Stimulated activated CD4-positive, alpha-beta T cell treated with anti-CD3 and anti-CD28 coated beads, Interleukin-2, amount 100 ng/mL, for 4 hours (primary cell): Measurements from ENCODE around the gene GNB1L.
A peak's percentile ranks its signal among the peaks of the same experiment; 100 is the strongest.

Source experiments
- DNase-seq: peaks from one replicate; pipeline ENCODE4 v3.0.0-alpha.2; 2020; ENCODE audit warnings: low read depth

GNB1L gene

DNA sequence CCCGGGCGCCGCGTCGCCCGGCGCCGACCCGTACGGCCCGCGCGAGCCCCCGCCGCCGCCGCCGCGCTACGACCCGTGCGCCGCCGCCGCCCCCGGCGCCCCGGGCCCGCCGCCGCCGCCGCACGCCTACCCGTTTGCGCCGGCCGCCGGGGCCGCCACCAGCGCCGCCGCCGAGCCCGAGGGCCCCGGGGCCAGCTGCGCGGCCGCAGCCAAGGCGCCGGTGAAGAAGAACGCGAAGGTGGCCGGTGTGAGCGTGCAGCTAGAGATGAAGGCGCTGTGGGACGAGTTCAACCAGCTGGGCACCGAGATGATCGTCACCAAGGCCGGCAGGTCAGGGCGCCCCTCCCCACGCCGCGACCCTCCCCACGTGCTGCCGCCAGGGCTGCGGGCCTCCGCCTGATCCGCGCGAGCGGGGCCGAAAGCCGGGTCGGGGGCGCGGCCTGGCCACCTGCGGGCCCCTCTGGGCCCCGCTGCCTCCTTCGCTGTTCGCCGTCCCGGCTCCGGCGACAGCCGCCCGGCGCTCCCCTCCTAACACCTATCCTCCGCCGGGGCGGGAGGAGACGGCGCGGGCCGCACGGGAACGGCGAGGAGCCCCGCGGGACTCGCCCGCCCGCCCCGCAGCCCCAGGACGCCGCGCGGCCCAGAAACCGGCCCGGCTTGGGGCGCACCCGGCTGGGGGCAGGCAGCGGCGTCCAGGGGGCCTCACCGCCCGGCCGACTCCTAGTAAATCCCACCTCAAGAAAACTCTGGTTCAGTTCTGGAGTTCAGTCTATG is 93.5 kb downstream of the GNB1L start:
- no peak for DNase-seq

GRCh38 chr22:19760058-19760950 is 94.4 kb downstream of the GNB1L start, which contains the start of gene TBX1:
TSS of gene TBX1 (plus strand) at chr22:19760778. CDS start at chr22:19760844, 66 bp downstream.
- DNase-seq = no peak

GRCh38 chr22:19759427-19760057 is 95.1 kb downstream of the GNB1L start:
- DNase-seq = no peak

DNA sequence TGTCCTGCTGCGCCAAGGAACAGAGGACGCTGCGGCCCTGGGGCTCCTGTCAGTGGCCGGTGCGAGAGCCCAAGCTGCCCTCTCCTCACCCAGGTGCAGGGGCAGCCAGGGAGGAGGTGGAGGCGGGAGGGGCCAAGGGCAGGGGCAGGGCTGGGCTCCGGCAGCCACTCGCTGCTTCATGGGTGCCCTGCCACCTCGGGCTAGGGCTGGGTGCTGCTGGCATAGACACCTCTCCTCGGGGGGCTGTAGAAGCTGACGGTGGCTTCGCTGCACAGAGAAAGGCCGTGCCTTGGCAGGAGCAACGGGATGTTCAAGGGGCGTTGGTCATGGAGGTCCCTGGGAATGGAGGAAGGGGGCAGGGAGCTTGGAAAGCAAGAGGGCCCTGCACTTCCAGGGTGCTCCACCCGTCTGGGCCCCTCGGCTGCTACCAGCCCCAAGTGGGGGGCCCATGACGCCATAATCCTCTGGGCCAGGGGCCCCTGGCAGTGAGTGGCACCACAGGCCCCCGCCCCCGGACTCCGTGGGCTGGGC is 95.7 kb downstream of the GNB1L start:
- DNase-seq = no peak

DNA sequence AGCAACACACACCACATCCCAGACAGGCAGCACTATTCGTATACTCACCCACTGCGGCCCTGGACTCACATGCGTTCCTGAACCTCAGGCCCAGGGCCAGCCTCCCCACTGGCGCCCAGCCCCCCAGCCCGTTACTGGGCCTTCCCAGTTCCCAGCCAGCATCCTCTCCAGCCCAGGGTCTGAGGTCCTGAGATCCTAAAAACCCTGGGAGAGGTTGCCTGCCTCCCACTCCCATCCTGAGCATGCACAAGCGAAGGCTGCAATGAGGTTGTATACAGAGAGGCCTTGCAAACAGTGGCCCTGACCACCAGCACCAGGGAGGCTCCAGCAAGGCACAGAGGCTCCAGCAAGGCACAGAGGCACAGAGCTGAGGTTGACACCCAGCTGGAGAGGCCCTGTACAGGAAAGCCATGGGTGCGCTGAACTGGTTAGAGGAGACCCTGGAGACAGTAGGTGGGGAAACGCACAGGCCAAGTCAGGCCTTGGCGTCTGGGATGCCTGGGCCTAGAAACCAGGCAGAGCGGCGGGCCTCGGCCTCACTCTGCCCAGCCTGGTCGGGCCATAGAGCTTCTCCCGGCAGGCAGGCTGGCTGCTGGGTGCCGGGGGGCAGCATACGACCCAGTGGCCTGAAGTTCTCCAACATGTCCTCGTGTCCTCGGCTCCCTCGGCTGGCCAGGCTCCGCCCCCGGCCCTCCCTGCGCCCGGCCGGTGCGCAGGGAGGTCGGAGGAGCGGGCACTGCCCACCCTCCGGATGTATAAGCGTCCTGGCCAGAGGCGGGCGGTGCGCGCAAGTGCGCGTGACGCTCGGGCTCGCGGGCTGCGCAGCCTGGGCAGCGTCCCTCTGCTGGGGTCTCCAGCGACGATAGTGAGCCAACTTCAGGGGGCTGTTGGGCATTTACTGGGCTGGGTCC is 96.4 kb downstream of the GNB1L start:
- no peak for DNase-seq

GRCh38 chr22:19757140-19757984 is 97.3 kb downstream of the GNB1L start:
- no peak for DNase-seq

- peak; percentile 47 for DNase-seq
Measured at GRCh38 chr22:19756288-19757128, 98.2 kb downstream of the GNB1L start.

GRCh38 chr22:19755722-19756287 is 98.9 kb downstream of the GNB1L start:
- no peak for DNase-seq

DNA sequence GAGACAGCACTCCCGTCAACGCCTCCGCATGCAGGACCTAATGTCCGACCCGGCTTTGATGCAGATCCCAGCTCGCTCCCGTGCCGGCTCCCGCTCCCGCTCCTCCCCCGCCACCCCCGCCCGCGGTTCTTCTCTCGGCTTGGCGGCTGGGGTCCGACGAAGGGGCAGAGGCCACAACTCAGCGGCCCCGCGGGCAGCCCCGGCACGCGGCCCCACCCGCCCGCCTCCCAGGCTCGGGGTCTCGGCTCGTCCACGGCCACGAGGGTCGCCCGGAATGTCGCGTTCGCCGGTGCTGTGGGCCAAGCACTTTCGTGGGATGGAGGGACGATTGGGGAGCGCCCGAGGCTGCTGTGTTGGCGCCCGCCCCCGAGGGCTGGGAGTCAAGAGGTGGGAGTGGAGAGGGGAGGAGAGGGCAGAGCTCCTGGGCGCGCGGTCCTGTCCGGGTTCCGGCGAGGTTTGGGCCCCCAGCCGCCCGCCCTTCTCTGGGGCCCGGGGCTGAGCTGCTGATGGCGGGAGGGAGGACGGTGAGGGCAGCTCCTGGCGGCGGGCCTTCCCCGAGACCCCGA is 99.4 kb downstream of the GNB1L start:
- DNase-seq = no peak

DNA sequence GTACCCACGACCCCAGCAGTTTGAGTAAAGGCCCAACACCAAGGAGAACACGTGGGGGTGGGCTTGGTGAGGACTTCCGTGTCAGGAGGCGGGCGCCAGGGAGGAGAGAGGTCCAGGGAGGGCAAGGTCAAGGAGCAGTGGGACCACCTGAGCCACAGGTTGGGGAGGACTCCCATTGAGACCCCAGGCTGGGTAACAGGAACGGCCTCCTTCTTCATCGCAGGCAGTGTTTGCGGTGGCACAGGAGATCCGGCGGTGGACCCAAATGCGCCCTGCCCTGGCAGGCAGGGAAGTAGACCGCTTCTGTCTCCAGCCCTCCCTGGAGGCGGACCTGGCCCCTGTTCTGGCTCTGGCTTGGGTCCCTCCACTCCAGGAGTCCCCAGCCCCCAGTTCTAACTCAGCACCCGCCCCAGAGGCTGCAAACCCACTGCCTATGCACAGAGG is 100.0 kb downstream of the GNB1L start:
- no peak for DNase-seq

DNA sequence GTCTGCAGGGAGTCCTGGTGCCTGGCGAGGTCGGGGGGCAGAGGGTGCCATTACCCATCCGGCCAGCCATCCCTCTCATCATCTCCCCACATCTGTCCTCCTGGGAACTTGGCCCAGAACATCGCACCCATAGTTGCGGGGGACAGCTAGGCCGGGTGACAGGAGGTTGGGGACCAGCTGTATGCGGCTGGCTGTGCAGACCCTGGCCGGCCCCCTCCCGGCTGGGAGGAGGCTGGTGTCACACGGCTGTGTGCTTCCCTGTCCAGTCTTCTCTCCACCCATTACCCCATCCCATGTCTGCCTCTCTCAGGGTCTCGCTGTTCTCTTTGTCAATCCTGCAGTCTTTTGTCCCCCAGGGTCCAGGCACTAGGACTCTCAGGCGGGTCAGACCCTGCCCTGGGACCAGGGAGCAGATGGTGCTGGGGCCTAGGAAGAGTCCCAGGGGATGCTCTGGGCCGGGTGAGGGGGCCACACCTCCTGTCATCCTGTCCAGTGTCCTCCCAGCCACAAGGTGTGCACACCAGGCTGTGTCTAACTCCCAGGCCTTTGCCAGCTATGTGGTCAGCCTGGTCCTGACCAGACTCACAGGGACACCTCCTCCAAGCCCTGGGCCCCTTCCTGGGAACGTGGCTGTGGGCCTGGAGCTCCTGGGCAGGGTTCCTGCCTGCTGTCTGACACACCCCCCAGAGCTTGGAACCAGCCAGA is 100.5 kb downstream of the GNB1L start:
- DNase-seq = no peak

DNA sequence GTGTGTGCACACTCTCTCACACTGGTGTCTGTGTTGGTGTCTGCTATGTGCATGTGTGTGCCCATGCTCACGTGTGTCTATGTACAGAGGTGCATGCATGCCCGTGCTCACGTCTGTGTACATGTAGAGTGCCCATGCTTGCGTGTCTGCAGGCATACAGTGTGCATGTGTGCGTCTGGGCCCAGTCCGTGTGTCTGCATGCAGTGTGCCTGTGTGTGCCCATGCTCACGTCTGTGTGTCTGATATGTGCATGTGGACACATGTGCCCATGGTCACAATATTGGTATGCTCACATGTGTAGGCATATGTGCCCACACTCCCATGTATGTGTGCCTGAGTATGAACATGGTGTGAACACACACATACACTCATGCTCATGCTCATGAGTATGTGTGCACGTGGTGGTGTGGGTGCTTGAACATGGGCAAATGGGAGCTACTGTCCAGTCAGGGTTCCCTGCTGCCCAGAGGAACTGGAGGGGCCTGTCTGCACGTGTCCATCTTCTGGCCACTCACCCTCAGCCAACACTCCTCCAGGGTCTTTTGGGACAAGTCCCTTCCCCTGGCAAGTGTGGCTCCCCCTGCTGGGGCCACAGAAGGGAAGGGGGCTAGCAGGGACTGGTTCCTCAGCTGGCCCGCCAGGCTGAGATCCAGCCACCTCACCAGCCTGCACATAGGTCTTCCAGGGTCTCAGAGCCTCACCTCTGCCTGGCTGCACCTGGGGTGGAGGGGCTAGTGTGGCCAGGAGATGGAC is 101.4 kb downstream of the GNB1L start:
- no peak for DNase-seq

DNA sequence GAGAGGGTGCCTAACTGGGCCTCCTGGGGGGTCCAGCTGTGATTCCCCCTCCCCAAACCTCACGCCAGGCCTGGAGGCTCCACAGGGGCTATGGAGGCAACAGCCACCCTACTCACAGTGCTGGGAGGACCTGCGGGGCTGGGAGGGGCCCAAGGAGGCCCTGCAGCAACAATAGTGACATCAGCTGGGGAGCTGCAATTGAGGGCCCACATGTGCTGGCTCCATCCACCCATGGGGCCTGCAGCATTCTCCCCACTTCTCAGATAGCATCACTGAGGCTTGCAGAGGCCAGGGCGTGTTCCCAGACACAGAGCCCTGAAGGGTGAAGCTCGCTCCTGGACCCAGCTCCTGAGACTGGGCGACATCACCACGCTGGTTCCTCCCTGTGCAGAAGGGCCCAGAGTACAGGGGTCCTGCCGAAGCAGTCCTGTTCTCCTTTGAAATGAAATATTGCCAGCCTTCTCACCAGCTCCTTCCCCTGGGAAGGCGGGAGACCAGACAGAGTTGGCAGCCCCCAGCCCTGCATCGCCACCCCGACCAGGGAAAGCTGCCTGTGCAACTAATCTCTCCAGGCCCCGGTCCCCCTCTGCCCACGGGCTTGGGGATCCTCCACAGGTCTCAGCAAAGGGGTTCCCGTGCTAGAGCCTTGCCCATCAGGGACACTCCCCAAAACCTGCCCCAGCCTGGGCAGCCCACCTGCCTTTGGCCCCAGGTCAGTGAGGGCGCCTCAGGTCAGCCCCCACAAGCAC is 103.0 kb downstream of the GNB1L start:
- DNase-seq = no peak

- no peak for DNase-seq
Measured at GRCh38 chr22:19750507-19751490, 103.9 kb downstream of the GNB1L start.

DNA sequence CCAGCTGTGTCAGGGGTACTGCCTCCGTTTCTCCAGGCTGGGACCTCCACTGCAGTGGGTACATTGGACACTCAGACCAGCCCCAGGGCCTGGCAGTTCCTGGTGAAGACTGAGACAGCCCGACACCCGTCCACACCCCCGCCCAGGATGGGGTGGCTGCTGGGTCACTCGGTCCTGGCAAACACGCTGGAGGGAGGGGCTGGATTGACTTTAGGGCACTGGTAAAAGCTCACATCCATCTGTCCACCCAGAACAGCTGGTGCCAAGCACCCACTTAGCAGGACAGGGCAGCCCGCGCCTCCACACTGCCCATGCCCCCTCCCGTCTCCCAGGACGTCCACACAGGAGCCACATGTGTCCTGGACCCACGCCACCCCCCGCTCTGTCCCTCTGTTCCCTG is 104.8 kb downstream of the GNB1L start:
- no peak for DNase-seq
